Testis (tissue), 2 donors: ENCODE results near the gene THBS4.

Experiments
- CTCF ChIP-seq, 3 experiments: fragments of 450-650 bp in 2 of 3; fragments of 200-600 bp in 1 of 3; sonication (generic) in 1 of 3; IDR thresholded peaks; one replicate each; pipeline ENCODE4 v1.5.1; 2016 to 2019; ENCODE audit warnings: antibody characterized with exemption in 3 of 3, mild to moderate bottlenecking in 2 of 3, moderate library complexity in 1 of 3
- POLR2A ChIP-seq: fragments of 450-650 bp; IDR thresholded peaks from one replicate; pipeline ENCODE4 v1.6.1; 2017; ENCODE audit warnings: antibody characterized with exemption, mild to moderate bottlenecking, moderate library complexity

GRCh38 chr5:80039650-80040049 lies 4.5 kb downstream of the THBS4 start:
- TF ChIP-seq POLR2A (no peak), CTCF (IDR thresholded peaks at IDR 0.05) (no peak)
